Nephron (organoid): ENCODE data around the gene RFTN1.
A peak's percentile ranks its signal among the peaks of the same experiment; 100 is the strongest.

Experiments
- H3K27ac Mint-ChIP-seq, 3 experiments: 2 replicates each; pipeline ENCODE4 v1.8.0; 2020; ENCODE audit warnings: mixed read lengths in 3 of 3, mild to moderate bottlenecking in 2 of 3, moderate library complexity in 1 of 3
- H3K27me3 Mint-ChIP-seq: 2 replicates; pipeline ENCODE4 v1.8.0; 2021; ENCODE audit warnings: low read depth, mild to moderate bottlenecking, moderate library complexity, mixed read lengths
- H3K36me3 Mint-ChIP-seq: 2 replicates; pipeline ENCODE4 v1.8.0; 2020; ENCODE audit warnings: low read depth, mixed read lengths
- H3K4me1 Mint-ChIP-seq: 2 replicates; pipeline ENCODE4 v1.8.0; 2020; ENCODE audit warnings: mixed read lengths
- H3K4me3 Mint-ChIP-seq, 3 experiments: 2 replicates each; pipeline ENCODE4 v1.8.0; 2020; ENCODE audit warnings: mild to moderate bottlenecking in 3 of 3, mixed read lengths in 3 of 3, moderate library complexity in 2 of 3
- H3K9me3 Mint-ChIP-seq: 2 replicates; pipeline ENCODE4 v1.8.0; 2020; ENCODE audit warnings: mixed read lengths
- TF ChIP-seq, protein P1 (sequence below), 3 experiments: fragments of 200-600 bp; sonication (generic); IDR thresholded peaks; one replicate each; pipeline ENCODE4 v1.5.0; 2021; ENCODE audit warnings: antibody characterized with exemption in 3 of 3; ENCODE audit not compliant: unreplicated experiment in 3 of 3

RFTN1 gene

DNA sequence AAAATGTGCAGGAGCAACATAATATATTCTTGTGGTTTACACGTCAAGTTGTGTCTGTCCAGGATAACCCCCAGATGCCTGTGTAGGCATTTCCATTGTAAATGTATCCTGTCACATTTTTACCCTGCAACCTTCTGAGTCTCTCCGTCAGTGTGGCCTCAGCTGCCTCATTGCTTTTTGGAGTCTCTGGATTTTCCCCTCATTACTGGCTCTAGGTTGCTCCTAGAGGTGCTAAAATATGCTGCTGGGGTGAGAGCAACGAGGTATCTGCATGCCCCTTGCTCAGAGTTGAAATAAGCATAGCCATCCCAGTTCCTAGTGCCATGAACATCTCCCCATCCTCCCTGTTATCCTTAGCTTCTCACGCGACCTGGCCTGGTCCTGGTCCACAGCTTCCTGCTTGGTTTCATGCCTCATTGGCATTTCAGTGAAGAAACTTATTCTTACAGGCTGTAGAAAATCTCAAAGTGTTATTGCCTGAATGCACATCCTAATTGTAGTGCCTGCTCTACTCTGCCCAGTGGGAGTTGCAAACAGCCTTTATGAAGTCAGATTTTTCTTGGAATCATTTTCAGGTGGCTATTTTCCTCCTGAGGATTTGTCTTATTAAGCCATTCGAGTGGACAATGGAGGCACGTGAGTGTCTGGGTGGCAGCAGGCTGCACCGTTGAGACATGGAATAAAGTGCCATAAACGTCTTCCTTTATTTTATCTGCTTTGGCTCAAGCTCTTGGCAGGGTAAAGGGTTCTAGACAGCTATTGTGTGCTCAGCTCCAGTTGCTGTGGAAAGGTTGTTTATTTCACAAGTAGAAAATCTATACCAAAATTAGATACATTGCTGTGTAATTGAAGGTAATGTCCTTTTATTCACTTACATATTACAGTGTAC, 215.3 kb downstream of the RFTN1 start:
- H3K4me3 Mint-ChIP-seq = no peak overlapping the region
- H3K4me1 Mint-ChIP-seq = peaks cover 20% of the 10 kb centered on the region
- peaks cover 86% of the 10 kb centered on the region for H3K36me3 Mint-ChIP-seq
- no peak overlapping the region for H3K27ac Mint-ChIP-seq
- TF ChIP-seq, protein P1, sequence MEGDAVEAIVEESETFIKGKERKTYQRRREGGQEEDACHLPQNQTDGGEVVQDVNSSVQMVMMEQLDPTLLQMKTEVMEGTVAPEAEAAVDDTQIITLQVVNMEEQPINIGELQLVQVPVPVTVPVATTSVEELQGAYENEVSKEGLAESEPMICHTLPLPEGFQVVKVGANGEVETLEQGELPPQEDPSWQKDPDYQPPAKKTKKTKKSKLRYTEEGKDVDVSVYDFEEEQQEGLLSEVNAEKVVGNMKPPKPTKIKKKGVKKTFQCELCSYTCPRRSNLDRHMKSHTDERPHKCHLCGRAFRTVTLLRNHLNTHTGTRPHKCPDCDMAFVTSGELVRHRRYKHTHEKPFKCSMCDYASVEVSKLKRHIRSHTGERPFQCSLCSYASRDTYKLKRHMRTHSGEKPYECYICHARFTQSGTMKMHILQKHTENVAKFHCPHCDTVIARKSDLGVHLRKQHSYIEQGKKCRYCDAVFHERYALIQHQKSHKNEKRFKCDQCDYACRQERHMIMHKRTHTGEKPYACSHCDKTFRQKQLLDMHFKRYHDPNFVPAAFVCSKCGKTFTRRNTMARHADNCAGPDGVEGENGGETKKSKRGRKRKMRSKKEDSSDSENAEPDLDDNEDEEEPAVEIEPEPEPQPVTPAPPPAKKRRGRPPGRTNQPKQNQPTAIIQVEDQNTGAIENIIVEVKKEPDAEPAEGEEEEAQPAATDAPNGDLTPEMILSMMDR (IDR thresholded peaks at IDR 0.05; ENCODE audit: unreplicated experiment in 3 of 3) = no peak
- H3K9me3 Mint-ChIP-seq = peaks cover 25% of the 10 kb centered on the region
- no peaks in the 10 kb centered on the region for H3K27me3 Mint-ChIP-seq

DNA sequence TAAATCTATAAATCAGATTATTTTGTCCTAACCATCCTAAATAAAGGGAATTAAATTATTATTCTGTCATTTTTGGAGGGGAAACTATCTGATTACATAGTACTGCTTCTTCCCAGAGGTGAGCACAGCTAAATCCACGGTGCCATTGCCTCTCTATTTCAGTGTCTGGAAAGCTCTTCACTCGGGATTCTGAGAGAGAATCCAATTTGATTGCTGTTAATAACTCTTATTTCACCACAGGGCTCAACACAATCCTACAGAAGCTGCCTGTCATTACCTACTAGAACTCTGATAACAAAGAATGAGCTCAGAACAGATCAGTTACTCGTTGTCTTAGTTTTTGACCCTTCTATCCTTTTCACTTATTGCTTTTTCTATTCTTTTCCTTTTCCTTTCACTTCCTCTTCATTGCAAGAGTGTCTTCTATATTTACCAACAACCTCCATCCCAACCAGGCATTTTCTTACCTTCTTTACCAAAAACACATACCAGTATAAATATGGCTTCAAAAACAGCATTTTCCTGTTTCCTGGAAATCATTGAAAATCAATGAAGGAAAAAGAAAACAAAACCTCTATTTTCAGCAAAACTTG, 218.1 kb downstream of the RFTN1 start:
- peaks cover 81% of the 10 kb centered on the region for H3K36me3 Mint-ChIP-seq

DNA sequence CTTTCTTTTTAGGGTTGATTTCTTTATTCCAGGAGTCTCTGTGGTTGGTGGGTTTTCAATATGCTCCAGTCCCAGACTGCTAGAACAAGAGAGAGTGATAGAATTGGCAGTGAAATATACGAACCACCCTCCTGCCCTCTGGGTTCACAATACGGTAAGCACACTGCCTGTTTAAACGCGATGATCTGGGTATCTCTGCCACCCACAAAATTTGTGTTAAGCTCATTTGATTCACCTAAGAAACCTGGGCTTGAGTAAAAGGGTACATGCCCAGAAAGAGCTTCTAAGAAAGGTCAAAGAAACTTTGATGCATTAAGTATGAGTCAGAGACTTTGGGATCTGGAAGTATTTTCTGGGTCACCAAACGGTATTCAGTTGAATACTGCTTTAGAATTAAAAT, 218.7 kb downstream of the RFTN1 start:
- H3K36me3 Mint-ChIP-seq = peaks cover 84% of the 10 kb centered on the region
- peaks cover 30% of the 10 kb centered on the region for H3K9me3 Mint-ChIP-seq
- H3K27me3 Mint-ChIP-seq = no peaks in the 10 kb centered on the region
- peaks cover 7% of the 10 kb centered on the region for H3K4me1 Mint-ChIP-seq
- no peak overlapping the region for H3K4me3 Mint-ChIP-seq
- TF ChIP-seq, protein P1 (IDR thresholded peaks at IDR 0.05; ENCODE audit: unreplicated experiment in 3 of 3) = no peak
- no peak overlapping the region for H3K27ac Mint-ChIP-seq

More for the DNA sequence above, 218.1 kb downstream of the RFTN1 start:
- Mint-ChIP-seq H3K9me3 (peaks cover 30% of the 10 kb centered on the region), H3K4me1 (peaks cover 6% of the 10 kb centered on the region), H3K4me3 (no peak overlapping the region), H3K27ac (no peak overlapping the region), H3K27me3 (no peaks in the 10 kb centered on the region)
- TF ChIP-seq, protein P1 (IDR thresholded peaks at IDR 0.05; ENCODE audit: unreplicated experiment in 3 of 3) = no peak

DNA sequence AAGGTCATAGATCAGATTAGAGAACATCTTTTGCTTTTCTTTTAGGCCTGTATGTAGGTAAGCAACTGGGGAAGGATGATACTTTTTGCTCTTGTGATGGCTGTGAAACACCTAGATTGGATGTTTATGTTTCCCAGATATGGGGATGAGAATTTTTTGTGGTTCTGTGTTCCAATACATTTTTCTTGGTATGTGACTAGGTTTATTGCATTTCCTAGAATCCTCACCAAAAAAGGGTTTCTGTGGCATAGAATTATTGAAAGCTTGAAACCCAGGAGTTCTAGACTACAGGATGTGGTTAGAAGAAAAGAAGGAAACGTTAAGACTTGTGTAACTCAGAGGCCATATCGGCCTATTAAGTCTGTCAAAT, 222.7 kb downstream of the RFTN1 start:
- no peaks in the 10 kb centered on the region for H3K27me3 Mint-ChIP-seq
- no peak overlapping the region for H3K4me3 Mint-ChIP-seq
- H3K27ac Mint-ChIP-seq = peak overlapping the region in 1 of 3 experiments; percentile 11
- peaks cover 18% of the 10 kb centered on the region for H3K9me3 Mint-ChIP-seq
- TF ChIP-seq, protein P1 (IDR thresholded peaks at IDR 0.05; ENCODE audit: unreplicated experiment in 3 of 3) = no peak
- H3K36me3 Mint-ChIP-seq = peaks cover 45% of the 10 kb centered on the region
- H3K4me1 Mint-ChIP-seq = peaks cover 7% of the 10 kb centered on the region

DNA sequence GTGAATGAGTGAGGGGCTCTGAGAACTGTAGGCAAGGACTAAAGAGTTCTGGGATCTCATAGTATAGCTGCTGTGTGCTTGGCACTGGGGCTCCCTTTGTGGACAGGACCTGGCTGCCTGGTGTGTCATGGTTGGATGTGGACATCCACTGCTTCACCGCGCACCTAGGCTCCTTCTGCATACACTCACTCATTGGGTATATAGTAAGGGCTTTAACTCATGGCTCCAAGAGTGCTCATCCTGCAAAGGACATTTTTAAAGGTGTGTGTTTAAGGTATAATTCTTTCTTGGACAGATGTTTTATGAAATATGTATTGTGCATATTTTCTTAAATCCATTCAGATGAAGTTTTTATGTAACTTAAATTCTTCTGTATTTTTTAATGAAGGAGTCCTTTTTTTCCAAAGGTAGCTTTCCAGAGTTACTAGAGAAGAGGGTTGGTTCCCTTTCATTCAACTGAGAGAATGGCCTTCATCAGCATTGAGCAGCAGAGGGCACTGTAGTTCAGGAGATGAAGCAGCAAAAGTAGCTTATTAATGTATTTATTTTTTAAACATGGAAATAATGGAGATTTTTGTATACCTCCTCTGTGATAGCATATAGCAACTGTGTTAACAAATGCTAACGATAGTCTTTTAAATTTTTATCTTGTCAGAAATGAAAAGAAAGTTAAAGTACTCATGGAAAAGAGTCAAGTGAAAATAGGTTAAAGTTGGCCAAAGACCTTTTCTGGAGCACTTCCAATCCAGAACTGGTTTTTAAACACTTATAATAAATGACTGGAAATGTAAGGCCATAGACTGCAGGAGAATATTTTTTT, 223.3 kb downstream of the RFTN1 start:
- TF ChIP-seq, protein P1 (IDR thresholded peaks at IDR 0.05; ENCODE audit: unreplicated experiment in 3 of 3) = peak; percentile 83 to 91 (median 88)
- peak overlapping the region in 1 of 3 experiments; percentile 11 for H3K27ac Mint-ChIP-seq
- peaks cover 39% of the 10 kb centered on the region for H3K36me3 Mint-ChIP-seq
- no peaks in the 10 kb centered on the region for H3K27me3 Mint-ChIP-seq
- no peak overlapping the region for H3K4me3 Mint-ChIP-seq
- peaks cover 7% of the 10 kb centered on the region for H3K4me1 Mint-ChIP-seq
- H3K9me3 Mint-ChIP-seq = peaks cover 12% of the 10 kb centered on the region
